ENCODE measurements around the gene SPART. TPM values are rescaled to one million over a fixed set of nuclear protein-coding genes. Genes with fewer than 3 reads are reported as not detected.

The SPART gene
- total and polyA plus RNA-seq, 2 of the 8 experiments (the other 6 are each of a cell fraction or from before 2014, with no cell fraction given): 27.2 to 74.1 TPM

GRCh38 chr13:36328821-36329220, 17.4 kb downstream of the SPART start (continued):
- TF ChIP-seq, protein P1, sequence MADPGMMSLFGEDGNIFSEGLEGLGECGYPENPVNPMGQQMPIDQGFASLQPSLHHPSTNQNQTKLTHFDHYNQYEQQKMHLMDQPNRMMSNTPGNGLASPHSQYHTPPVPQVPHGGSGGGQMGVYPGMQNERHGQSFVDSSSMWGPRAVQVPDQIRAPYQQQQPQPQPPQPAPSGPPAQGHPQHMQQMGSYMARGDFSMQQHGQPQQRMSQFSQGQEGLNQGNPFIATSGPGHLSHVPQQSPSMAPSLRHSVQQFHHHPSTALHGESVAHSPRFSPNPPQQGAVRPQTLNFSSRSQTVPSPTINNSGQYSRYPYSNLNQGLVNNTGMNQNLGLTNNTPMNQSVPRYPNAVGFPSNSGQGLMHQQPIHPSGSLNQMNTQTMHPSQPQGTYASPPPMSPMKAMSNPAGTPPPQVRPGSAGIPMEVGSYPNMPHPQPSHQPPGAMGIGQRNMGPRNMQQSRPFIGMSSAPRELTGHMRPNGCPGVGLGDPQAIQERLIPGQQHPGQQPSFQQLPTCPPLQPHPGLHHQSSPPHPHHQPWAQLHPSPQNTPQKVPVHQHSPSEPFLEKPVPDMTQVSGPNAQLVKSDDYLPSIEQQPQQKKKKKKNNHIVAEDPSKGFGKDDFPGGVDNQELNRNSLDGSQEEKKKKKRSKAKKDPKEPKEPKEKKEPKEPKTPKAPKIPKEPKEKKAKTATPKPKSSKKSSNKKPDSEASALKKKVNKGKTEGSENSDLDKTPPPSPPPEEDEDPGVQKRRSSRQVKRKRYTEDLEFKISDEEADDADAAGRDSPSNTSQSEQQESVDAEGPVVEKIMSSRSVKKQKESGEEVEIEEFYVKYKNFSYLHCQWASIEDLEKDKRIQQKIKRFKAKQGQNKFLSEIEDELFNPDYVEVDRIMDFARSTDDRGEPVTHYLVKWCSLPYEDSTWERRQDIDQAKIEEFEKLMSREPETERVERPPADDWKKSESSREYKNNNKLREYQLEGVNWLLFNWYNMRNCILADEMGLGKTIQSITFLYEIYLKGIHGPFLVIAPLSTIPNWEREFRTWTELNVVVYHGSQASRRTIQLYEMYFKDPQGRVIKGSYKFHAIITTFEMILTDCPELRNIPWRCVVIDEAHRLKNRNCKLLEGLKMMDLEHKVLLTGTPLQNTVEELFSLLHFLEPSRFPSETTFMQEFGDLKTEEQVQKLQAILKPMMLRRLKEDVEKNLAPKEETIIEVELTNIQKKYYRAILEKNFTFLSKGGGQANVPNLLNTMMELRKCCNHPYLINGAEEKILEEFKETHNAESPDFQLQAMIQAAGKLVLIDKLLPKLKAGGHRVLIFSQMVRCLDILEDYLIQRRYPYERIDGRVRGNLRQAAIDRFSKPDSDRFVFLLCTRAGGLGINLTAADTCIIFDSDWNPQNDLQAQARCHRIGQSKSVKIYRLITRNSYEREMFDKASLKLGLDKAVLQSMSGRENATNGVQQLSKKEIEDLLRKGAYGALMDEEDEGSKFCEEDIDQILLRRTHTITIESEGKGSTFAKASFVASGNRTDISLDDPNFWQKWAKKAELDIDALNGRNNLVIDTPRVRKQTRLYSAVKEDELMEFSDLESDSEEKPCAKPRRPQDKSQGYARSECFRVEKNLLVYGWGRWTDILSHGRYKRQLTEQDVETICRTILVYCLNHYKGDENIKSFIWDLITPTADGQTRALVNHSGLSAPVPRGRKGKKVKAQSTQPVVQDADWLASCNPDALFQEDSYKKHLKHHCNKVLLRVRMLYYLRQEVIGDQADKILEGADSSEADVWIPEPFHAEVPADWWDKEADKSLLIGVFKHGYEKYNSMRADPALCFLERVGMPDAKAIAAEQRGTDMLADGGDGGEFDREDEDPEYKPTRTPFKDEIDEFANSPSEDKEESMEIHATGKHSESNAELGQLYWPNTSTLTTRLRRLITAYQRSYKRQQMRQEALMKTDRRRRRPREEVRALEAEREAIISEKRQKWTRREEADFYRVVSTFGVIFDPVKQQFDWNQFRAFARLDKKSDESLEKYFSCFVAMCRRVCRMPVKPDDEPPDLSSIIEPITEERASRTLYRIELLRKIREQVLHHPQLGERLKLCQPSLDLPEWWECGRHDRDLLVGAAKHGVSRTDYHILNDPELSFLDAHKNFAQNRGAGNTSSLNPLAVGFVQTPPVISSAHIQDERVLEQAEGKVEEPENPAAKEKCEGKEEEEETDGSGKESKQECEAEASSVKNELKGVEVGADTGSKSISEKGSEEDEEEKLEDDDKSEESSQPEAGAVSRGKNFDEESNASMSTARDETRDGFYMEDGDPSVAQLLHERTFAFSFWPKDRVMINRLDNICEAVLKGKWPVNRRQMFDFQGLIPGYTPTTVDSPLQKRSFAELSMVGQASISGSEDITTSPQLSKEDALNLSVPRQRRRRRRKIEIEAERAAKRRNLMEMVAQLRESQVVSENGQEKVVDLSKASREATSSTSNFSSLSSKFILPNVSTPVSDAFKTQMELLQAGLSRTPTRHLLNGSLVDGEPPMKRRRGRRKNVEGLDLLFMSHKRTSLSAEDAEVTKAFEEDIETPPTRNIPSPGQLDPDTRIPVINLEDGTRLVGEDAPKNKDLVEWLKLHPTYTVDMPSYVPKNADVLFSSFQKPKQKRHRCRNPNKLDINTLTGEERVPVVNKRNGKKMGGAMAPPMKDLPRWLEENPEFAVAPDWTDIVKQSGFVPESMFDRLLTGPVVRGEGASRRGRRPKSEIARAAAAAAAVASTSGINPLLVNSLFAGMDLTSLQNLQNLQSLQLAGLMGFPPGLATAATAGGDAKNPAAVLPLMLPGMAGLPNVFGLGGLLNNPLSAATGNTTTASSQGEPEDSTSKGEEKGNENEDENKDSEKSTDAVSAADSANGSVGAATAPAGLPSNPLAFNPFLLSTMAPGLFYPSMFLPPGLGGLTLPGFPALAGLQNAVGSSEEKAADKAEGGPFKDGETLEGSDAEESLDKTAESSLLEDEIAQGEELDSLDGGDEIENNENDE (IDR thresholded peaks at IDR 0.05; ENCODE audit: insufficient replicate concordance, low read length): no peak
- TF ChIP-seq RXRA (IDR thresholded peaks at IDR 0.05; ENCODE audit: insufficient read depth, low read depth, low read length) (no peak), TAF1 (IDR thresholded peaks at IDR 0.05; ENCODE audit: low read depth, low read length) (no peak)

Measured in H1 (cell line).